Muscle of arm (tissue), 12 donors: ENCODE measurements around the gene GSK3B. TPM values are rescaled to one million over a fixed set of nuclear protein-coding genes. Genes with fewer than 3 reads are reported as not detected.

Experiments used
- DNase-seq: peaks from one replicate; pipeline ENCODE4 v3.0.0-alpha.2; 2013
- polyA plus RNA-seq, 12 donors: library from polyadenylated mRNA; unstranded; fragments of 120-200 nt; gene quantifications; one replicate each; pipeline ENCODE4 v1.2.1, GENCODE V29; 2013; ENCODE audit not compliant: insufficient read length in 12 of 12

GSK3B gene
- polyA plus RNA-seq, 12 donors = 26.2 to 43.2 (median 31.5) TPM; not detected in 1

DNA sequence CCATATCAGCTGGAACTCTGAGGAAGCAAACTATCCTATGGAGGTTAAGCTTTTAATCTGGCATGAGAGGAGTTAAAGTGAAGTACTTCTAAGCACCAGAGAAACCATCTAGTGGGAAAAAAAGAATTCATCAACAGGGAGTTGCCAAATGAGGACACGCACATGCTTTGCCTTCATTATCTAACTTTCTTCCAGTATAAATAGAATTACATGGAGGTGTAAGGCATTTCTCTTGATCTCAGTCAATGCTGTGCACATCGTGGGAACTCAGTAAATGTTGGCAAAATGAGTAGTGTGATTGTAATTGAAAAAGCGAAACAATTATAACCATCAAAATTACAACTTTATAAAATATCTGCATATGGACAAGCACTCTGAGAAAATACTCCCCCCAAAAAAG is 8.0 kb upstream of the GSK3B start:
- no peak for DNase-seq

DNA sequence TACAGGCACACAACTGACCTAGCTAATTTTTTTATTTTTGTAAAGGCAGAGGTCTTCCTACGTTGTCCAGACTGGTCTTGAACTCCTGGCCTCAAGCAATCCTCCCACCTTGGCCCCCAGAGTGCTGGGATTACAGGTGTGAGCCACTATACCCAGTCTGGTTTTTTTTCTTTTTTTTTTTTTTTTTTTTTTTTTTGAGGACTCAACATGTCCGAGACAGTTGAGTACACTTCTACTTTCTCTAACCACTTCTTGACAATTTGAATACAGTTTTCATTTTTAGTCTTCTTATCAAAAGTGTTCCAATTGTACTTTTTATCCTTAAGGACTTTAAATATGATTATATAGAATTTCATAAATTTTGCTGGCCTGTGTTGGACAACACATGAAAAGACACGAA is 7.4 kb upstream of the GSK3B start:
- no peak for DNase-seq

GRCh38 chr3:120100711-120101110 is 6.5 kb upstream of the GSK3B start:
- DNase-seq = no peak

- no peak for DNase-seq
Measured at GRCh38 chr3:120098710-120099109, 4.5 kb upstream of the GSK3B start.

DNA sequence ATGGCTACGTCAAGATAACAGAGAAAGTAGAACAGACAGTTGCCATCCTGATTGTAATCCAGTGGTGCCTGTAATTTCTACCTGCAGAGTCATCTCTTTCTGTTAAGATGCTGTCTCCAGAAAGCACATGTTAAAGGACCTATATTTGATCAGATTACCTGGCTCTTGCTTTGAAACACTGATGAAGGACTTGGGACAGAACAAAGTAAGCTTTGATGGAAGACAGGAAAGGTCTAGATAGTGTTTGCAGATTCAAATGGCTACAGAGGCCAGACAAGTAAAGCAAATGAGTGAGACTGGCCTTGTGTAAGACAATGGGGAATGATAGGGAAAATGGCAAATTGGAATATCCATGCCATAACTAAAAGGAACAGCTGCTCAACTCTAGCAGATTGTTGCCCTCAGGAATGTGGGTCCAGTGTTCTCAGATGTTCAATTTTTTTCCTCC is 1.8 kb upstream of the GSK3B start:
- no peak for DNase-seq

GRCh38 chr3:120095226-120095978 is 1.2 kb upstream of the GSK3B start:
- peak; percentile 91 for DNase-seq

DNA sequence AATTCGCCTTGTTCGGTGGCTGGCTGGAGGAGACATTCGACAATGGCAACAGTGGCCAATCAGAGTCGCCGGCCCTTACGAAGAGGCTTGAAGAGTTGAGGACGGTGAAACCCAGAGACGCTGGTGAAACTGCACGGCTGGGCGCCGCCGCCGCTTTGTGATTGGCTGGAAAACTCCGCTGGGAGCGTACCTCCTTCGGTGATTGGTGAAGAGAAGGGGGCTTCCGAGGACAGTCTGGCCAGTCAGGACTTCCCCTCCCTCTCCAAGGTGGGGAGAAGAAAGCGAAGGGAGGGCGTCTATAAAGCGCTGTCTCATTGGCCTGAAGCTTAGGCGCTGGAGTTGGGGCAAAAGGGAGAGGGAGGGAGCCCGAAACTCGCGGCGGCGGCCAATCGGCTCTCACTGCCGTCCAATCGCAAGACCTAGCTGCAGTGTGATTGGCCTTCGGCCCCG is 554 bp upstream of the GSK3B start:
- DNase-seq = peak; percentile 100

GRCh38 chr3:120093119-120093910 is 932 bp downstream of the GSK3B start:
- DNase-seq = peak; percentile 84

DNA sequence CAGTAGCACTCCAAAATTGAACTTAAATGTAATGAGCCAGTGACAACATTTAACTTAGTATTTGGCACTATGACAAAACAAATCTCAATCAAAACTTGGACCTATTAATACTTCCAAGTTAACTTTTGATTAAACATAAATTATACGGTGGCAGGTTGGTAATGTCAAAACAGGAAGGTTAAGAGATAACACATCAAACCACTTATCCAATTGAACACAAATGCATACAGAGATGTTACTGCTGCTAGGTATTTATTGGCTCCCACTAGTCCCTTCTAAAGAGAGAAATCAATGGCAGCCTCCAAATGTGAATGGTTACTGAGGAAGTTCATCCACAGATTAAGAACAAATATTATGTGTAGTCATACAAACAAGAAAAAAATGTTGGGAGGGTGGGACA is 1.8 kb downstream of the GSK3B start:
- no peak for DNase-seq

GRCh38 chr3:120090422-120090821 is 3.8 kb downstream of the GSK3B start:
- no peak for DNase-seq

GRCh38 chr3:120089089-120089488 is 5.2 kb downstream of the GSK3B start:
- DNase-seq = no peak

GRCh38 chr3:120088622-120089021 is 5.6 kb downstream of the GSK3B start:
- no peak for DNase-seq

GRCh38 chr3:120081719-120082118 is 12.5 kb downstream of the GSK3B start:
- no peak for DNase-seq

- no peak for DNase-seq
Measured at GRCh38 chr3:120080836-120081235, 13.4 kb downstream of the GSK3B start.

GRCh38 chr3:120077731-120078130 is 16.5 kb downstream of the GSK3B start:
- no peak for DNase-seq

DNA sequence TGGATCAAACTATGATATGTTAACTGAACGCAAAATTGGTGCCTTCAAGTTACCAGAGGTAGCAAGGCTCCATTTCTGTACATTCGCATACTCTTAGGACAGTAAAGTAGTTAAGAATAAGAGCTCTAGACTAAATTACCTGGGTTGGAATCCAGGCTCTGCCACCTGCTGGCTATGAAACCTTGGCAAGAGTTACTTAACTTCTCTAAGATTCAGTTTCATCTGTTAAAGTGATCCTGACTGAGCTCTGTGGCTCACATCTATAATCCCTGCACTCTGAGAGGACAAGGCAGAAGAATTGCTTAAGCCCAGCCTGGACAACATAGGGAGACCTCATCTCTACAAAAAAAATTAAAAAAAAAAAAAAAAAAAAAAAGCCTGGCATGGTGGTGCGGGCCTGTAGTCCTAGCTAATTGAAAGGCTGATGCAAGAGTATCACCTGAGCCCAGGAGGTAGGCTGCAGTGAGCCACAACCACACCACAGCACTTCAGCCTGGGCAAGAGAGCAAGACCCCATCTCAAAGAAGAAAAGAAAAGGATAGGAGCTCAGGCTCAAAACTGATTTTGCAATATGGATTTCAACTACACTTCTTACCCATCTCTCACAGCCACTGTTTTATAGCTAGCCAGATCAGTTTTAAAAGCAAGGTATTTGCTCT is 21.3 kb downstream of the GSK3B start:
- DNase-seq = no peak

DNA sequence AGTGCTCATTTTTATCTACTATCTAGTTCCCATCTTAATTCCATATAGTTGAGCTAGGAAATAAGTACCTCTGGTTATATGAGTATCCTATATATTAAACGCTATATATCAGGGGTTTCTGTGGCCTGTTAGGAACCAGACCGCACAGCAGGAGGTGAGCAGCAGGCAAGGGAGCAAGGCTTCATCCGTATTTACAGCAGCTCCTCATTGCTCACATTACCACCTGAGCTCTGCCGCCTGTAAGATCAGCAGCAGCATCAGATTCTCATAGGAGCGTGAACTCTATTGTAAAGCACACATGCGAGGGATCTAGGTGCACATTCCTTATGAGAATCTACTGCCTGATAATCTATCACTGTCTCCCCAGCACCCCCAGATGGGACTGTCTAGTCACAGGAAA is 23.0 kb downstream of the GSK3B start:
- no peak for DNase-seq

DNA sequence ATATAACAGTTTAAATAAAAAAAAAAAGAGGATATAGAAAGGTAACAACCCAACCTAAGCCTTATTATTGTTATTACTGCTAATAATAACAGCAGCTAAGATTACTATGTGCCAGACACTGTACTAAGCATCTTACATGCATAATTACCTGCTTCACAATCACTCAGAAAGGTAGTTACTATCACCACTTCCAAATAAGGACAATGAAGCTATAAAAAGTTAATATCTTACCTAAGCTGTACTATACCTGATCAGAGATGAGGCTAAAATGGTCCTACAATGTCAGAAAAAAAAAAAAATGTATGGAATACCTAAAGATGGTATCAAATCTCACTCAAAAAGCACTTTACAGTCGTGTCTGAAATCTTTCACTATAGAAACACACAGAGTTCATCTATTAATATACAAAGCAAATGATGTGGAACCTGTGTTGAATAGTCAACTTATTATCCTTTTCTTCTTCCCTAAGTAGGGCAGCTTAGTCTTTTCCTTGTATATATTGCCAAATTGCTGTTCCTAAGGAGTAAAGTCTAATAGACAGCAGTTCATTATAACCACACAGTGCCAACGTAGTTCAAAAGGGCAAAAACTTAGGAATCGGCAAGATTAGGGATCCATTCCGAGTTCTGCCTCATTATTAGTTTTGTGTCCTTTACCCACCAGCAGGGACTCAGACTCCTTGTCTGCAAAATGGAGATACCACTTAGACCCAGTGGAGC is 23.8 kb downstream of the GSK3B start:
- no peak for DNase-seq

DNA sequence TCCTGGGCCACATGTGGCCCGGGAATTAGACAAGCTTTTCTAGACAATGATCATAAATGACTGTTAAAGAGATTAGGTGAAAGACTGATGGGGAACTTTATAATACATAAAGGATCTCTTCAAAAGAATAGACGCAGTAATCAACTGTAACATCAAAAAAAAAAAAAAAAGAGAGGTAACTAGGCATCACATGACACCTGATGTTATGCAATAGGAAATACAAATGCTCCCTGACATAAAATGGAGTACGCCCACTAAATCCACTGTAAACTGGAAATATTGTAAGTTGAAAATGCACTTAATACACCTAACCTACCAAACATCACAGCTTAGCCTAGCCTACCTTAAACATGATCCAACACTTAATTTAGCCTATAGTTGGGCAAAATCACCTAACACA is 27.2 kb downstream of the GSK3B start:
- DNase-seq = no peak

GRCh38 chr3:120066634-120067033 is 27.6 kb downstream of the GSK3B start:
- no peak for DNase-seq

GRCh38 chr3:120064641-120065040 is 29.6 kb downstream of the GSK3B start:
- no peak for DNase-seq

GRCh38 chr3:120062474-120062873 is 31.8 kb downstream of the GSK3B start:
- DNase-seq = no peak
